K562 (cell line): ENCODE results near the gene LRRC26. TPM values are rescaled to one million over a fixed set of nuclear protein-coding genes. Genes with fewer than 3 reads are reported as not detected.

Experiments used
- ATAC-seq: fragments of 200-7000 bp; cut with Tn5 transposase; 3 replicates; pipeline ENCODE4 v1.9.1; 2020; ENCODE audit warnings: moderate library complexity
- BruUV-seq: library from RNA; stranded (reverse); fragments of 400-500 nt; replicated peaks from 2 replicates; lab custom pipeline; 2021; lab: Mats Ljungman, UMichigan
- CTCF ChIA-PET: fragments of 300-600 bp; formaldehyde crosslinking; extraction: SDS; loops from one replicate; lab custom pipeline; 2021; ENCODE audit warnings: low intra/inter-chr PET ratio; lab: Yijun Ruan, JAX
- POLR2A ChIA-PET: fragments of 300-600, 350-650 bp; sonication (Branson Sonifier 250); formaldehyde crosslinking; extraction: SDS; loops from one replicate; lab custom pipeline; 2021; ENCODE audit warnings: antibody characterized with exemption, inconsistent platforms; lab: Yijun Ruan, JAX
- DNase-seq, 4 experiments: peaks; one replicate each; pipeline versions ENCODE4 v3.0.0 to v3.0.0-alpha.2; 2011 to 2018; ENCODE audit warnings: low spot score in 3 of 4, mixed read lengths in 3 of 4; ENCODE audit errors: extremely low read depth in 1 of 4
- FAIRE-seq: peaks from 2 replicates; lab custom pipeline; 2011; peaks lifted over from hg19 to GRCh38; lab: Jason Lieb, UNC
- H2AFZ ChIP-seq: 2 replicates; pipeline ENCODE4 v1.6.0; 2011; ENCODE audit warnings: low read depth, low read length, control low read depth, inconsistent platforms
- H3K27ac ChIP-seq: fragments of 200-600 bp; 3 replicates; pipeline ENCODE4 v1.8.0; 2011; ENCODE audit warnings: low read depth, mild to moderate bottlenecking, control low read depth, inconsistent platforms, low read length, moderate library complexity, mixed read lengths; ENCODE audit errors: extremely low read depth
- H3K27me3 ChIP-seq, 2 experiments: fragments of 300-600 bp in 1 of 2; 2 replicates in 1 of 2; 3 replicates in 1 of 2; pipeline versions ENCODE4 v1.6.0 to v1.8.0; 2011; ENCODE audit warnings: inconsistent platforms in 2 of 2, low read length in 2 of 2, mild to moderate bottlenecking in 1 of 2, mixed read lengths in 1 of 2, moderate library complexity in 1 of 2; ENCODE audit not compliant: control insufficient read depth in 2 of 2, insufficient read depth in 2 of 2
- H3K36me3 ChIP-seq: fragments of 300-600 bp; 3 replicates; pipeline ENCODE4 v1.8.0; 2011; ENCODE audit warnings: mild to moderate bottlenecking, low read length, inconsistent platforms; ENCODE audit not compliant: control insufficient read depth, insufficient read depth
- H3K4me1 ChIP-seq, 2 experiments: fragments of 200-600 bp in 1 of 2; replicated peaks in 1 of 2; 2 replicates in 1 of 2; 3 replicates in 1 of 2; pipeline versions ENCODE4 v1.5.1 to v1.8.0; 2011; ENCODE audit warnings: inconsistent platforms in 2 of 2, low read length in 2 of 2, mild to moderate bottlenecking in 1 of 2, mixed read lengths in 1 of 2, moderate library complexity in 1 of 2; ENCODE audit not compliant: control insufficient read depth in 2 of 2, insufficient read depth in 2 of 2
- H3K4me2 ChIP-seq: 2 replicates; pipeline ENCODE4 v1.6.1; 2011; ENCODE audit warnings: low read length, control low read depth, inconsistent platforms, mixed read lengths; ENCODE audit not compliant: insufficient read depth
- H3K4me3 ChIP-seq: fragments of 200-600 bp; sonication (generic), shearing (Covaris generic); 2 replicates; pipeline ENCODE4 v1.5.1; 2016; ENCODE audit warnings: control low read depth, inconsistent platforms
- H3K79me2 ChIP-seq: fragments of 200-600 bp; 3 replicates; pipeline ENCODE4 v1.8.0; 2011; ENCODE audit warnings: low read length, inconsistent platforms; ENCODE audit not compliant: control insufficient read depth, insufficient read depth
- H3K9ac ChIP-seq, 2 experiments: 2 replicates each; pipeline versions ENCODE4 v1.6.0 to v1.6.1; 2011; ENCODE audit warnings: low read depth in 2 of 2, low read length in 2 of 2, control low read depth in 1 of 2, inconsistent platforms in 1 of 2, mild to moderate bottlenecking in 1 of 2, mixed read lengths in 1 of 2; ENCODE audit not compliant: insufficient read depth in 1 of 2
- H3K9me1 ChIP-seq: one replicate; pipeline ENCODE4 v1.6.0; 2011; ENCODE audit warnings: inconsistent platforms, mild to moderate bottlenecking, low read length, moderate library complexity; ENCODE audit not compliant: control insufficient read depth, insufficient read depth
- H3K9me3 ChIP-seq: replicated peaks from 2 replicates; pipeline ENCODE4 v1.5.1; 2011; ENCODE audit warnings: low read depth, low read length, inconsistent platforms; ENCODE audit not compliant: control insufficient read depth, insufficient read depth
- H4K20me1 ChIP-seq: replicated peaks from 2 replicates; pipeline ENCODE4 v1.6.1; 2011; ENCODE audit warnings: low read length, inconsistent platforms, mixed read lengths; ENCODE audit not compliant: control insufficient read depth, insufficient read depth
- ATF2 ChIP-seq: sonication (generic); formaldehyde crosslinking; IDR thresholded peaks from 2 replicates; pipeline ENCODE4 v1.8.1; 2022; ENCODE audit warnings: missing genetic modification reagents
- CBFA2T2 ChIP-seq: fragments of 450-650 bp; conservative IDR thresholded peaks from 2 replicates; pipeline ENCODE4 v1.6.1; 2017; ENCODE audit warnings: mild to moderate bottlenecking
- CBFA2T3 ChIP-seq: fragments of 450-650 bp; IDR thresholded peaks from 2 replicates; pipeline ENCODE4 v1.6.1; 2017
- CBX1 ChIP-seq: sonication (generic); IDR thresholded peaks from 2 replicates; pipeline ENCODE4 v1.6.1; 2016; ENCODE audit warnings: antibody characterized with exemption, low read depth, mild to moderate bottlenecking
- CCAR2 ChIP-seq: fragments of 200-400 bp; formaldehyde crosslinking; IDR thresholded peaks from 2 replicates; pipeline ENCODE4 v1.6.1; 2017; ENCODE audit warnings: mild to moderate bottlenecking, low read depth, low read length
- E2F5 ChIP-seq: sonication (generic); formaldehyde crosslinking; IDR thresholded peaks from 2 replicates; pipeline ENCODE4 v1.8.0; 2022; ENCODE audit warnings: mild to moderate bottlenecking, missing genetic modification reagents
- ELK1 ChIP-seq: sonication (generic); formaldehyde crosslinking; IDR thresholded peaks from 2 replicates; pipeline ENCODE4 v1.8.1; 2022; ENCODE audit warnings: missing genetic modification reagents
- ETV1 ChIP-seq: fragments of 450-650 bp; conservative IDR thresholded peaks from 2 replicates; pipeline ENCODE4 v1.6.1; 2016; ENCODE audit warnings: missing genetic modification characterization, control low read depth, low read depth, missing compliant biosample characterization
- GABPB2 ChIP-seq: fragments of 250-450 bp; sonication (Bioruptor Pico); conservative IDR thresholded peaks from 2 replicates; pipeline ENCODE4 v1.5.1; 2021; ENCODE audit warnings: mild to moderate bottlenecking
- HMG20B ChIP-seq: fragments of 250-450 bp; sonication (Bioruptor Pico); IDR thresholded peaks from 2 replicates; pipeline ENCODE4 v1.5.0; 2021; ENCODE audit warnings: mild to moderate bottlenecking
- HNRNPUL1 ChIP-seq: fragments of 200-400 bp; formaldehyde crosslinking; IDR thresholded peaks from 2 replicates; pipeline ENCODE4 v1.6.1; 2017; ENCODE audit warnings: low read length
- NR2C1 ChIP-seq, 2 experiments: fragments of 450-650 bp; IDR thresholded peaks; 2 replicates each; pipeline ENCODE4 v1.6.1; 2017; ENCODE audit warnings: mild to moderate bottlenecking in 2 of 2, antibody characterized with exemption in 1 of 2, inconsistent platforms in 1 of 2, missing compliant biosample characterization in 1 of 2, missing genetic modification characterization in 1 of 2
- NR2C2 ChIP-seq, 2 experiments: fragments of 200-800 bp in 1 of 2; sonication (Bioruptor generic) in 1 of 2; sonication (generic) in 1 of 2; formaldehyde crosslinking in 1 of 2; IDR thresholded peaks; 2 replicates each; pipeline versions ENCODE4 v1.6.1 to v1.8.0; 2016 to 2022; ENCODE audit warnings: mild to moderate bottlenecking in 1 of 2, missing compliant biosample characterization in 1 of 2, missing genetic modification characterization in 1 of 2, missing genetic modification reagents in 1 of 2
- TAL1 ChIP-seq: fragments of 450-650 bp; IDR thresholded peaks from 2 replicates; pipeline ENCODE4 v1.6.1; 2016; ENCODE audit warnings: mild to moderate bottlenecking
- TEAD4 ChIP-seq, 2 experiments: sonication (generic) in 1 of 2; formaldehyde crosslinking in 1 of 2; IDR thresholded peaks; 2 replicates each; pipeline versions ENCODE4 v1.6.1 to v1.8.0; 2012 to 2022; ENCODE audit warnings: borderline replicate concordance in 1 of 2, inconsistent platforms in 1 of 2, low read length in 1 of 2, mild to moderate bottlenecking in 1 of 2, missing genetic modification reagents in 1 of 2
- TFE3 ChIP-seq: fragments of 450-650 bp; formaldehyde crosslinking; IDR thresholded peaks from 2 replicates; pipeline ENCODE4 v1.4.0; 2020; ENCODE audit warnings: mild to moderate bottlenecking, mixed read lengths
- ZNF384 ChIP-seq: IDR thresholded peaks from 2 replicates; pipeline ENCODE4 v1.6.1; 2012; ENCODE audit warnings: low read depth, low read length, improper control_type of control experiment
- ZNF785 ChIP-seq: fragments of 250-450 bp; sonication (Bioruptor Pico); IDR thresholded peaks from 2 replicates; pipeline ENCODE4 v1.4.0; 2020; ENCODE audit warnings: mild to moderate bottlenecking
- WGBS: fragments of 100-300 bp; shearing (Covaris generic); methylation state at CpG from one replicate; pipeline ENCODE4 v1.1.6; 2016; ENCODE audit warnings: low coverage, mixed read lengths; ENCODE audit not compliant: insufficient coverage; ENCODE audit errors: missing lambda C conversion rate; 5-methylcytosine and 5-hydroxymethylcytosine counted together
- in situ Hi-C: fragments of 300-500 bp; cut with MboI; formaldehyde crosslinking; loops from 4 replicates; pipeline ENCODE4 v1.15.0; 2018; ENCODE audit warnings: inconsistent platforms, mixed read lengths
- intact Hi-C: fragments of 100-400 bp; cut with micrococcal nuclease; formaldehyde crosslinking; loops from 2 replicates; pipeline ENCODE4 v1.14.2; 2022
- polyA plus RNA-seq, 8 experiments: library from polyadenylated mRNA; depleted of rRNA in 4 of 8; stranded (reverse) in 5 of 8; unstranded in 3 of 8; fragments of >200 nt; fragmentation: Nextera tagmentation in 2 of 8; fragmentation: Illumina TruSeq in 1 of 8; extraction: Ambion mirVana in 2 of 8; extraction: Trizol in 1 of 8; gene quantifications; 2 replicates each; pipeline versions ENCODE4 v1.2.1 to v1.2.3, GENCODE V29; 2011 to 2014; ENCODE audit warnings: inconsistent platforms in 1 of 8, missing spikeins in 1 of 8
- total RNA-seq, 7 experiments: library from RNA; depleted of rRNA in 6 of 7; stranded (reverse); fragments of >200 nt in 6 of 7; fragmentation: Illumina TruSeq in 2 of 7; extraction: Trizol in 2 of 7; gene quantifications; 2 replicates each; pipeline versions ENCODE4 v1.2.1 to v1.2.3, GENCODE V29; 2011 to 2021; ENCODE audit warnings: low replicate concordance in 1 of 7

Gene LRRC26
- total and polyA plus RNA-seq, 9 of the 15 experiments (the other 6 are each of a cell fraction or from before 2014, with no cell fraction given), result not detected

GRCh38 chr9:137206602-137207001, 36.8 kb upstream of the LRRC26 start:
- Histone ChIP-seq H3K4me2 (peak overlapping the region; percentile 95), H3K4me1 (peaks cover 25 to 52% of the 10 kb centered on the region in 2 experiments), H3K9ac (peak overlapping the region; percentile 92 to 98), H3K4me3 (peak overlapping the region; percentile 99), H3K79me2 (peaks cover 52% of the 10 kb centered on the region), H3K36me3 (peaks cover 46% of the 10 kb centered on the region; the same call in 2 of the 3 replicates), H3K27ac (peak overlapping the region; percentile 88), H4K20me1 (peaks cover 3% of the 10 kb centered on the region), H3K9me3 (no peaks in the 10 kb centered on the region), H3K9me1 (peaks cover 3% of the 10 kb centered on the region), H2AFZ (no peak overlapping the region), H3K27me3 (no peaks in the 10 kb centered on the region)
- no peak for ATAC-seq
- POLR2A ChIA-PET, result interaction anchor here (0.5 to 1.3 kb wide), 4 partner anchors 9 to 101 kb away, joined by 3 to 5 read pairs (median 4); no protein-coding TSS in a partner anchor
- TF ChIP-seq TFE3 (CRISPR knock-in tag) (no peak), ZNF785 (no peak), CBFA2T3 (peak; percentile 72), GABPB2 (CRISPR knock-in tag) (no peak), NR2C2 (CRISPR knock-in tag; IDR thresholded peaks at IDR 0.05) (no peak), NR2C2 (tag; IDR thresholded peaks at IDR 0.05) (no peak), HMG20B (CRISPR knock-in tag) (no peak), E2F5 (CRISPR knock-in tag) (no peak), CBFA2T2 (peak; percentile 44), ETV1 (tag) (no peak), HNRNPUL1 (no peak), ZNF384 (no peak), ATF2 (CRISPR knock-in tag) (no peak), NR2C1 (IDR thresholded peaks at IDR 0.05) (no peak), NR2C1 (tag; IDR thresholded peaks at IDR 0.05) (no peak), ELK1 (CRISPR knock-in tag) (no peak), CBX1 (no peak), CCAR2 (no peak), TEAD4 (IDR thresholded peaks at IDR 0.05; ENCODE audit: low read length) (peak; percentile 47), TEAD4 (CRISPR knock-in tag; IDR thresholded peaks at IDR 0.05; ENCODE audit: borderline replicate concordance) (no peak), TAL1 (peak; percentile 27; the same call in 1 of the 2 replicates)
- WGBS, result 18% methylated on average over 6 of the region's 7 CpGs
- peak in 2 of 4 experiments; percentile 38 to 49 for DNase-seq
- no peak for FAIRE-seq
- in situ Hi-C loops (no loop called here), intact Hi-C loops (no loop called here)
- no TSS peak for BruUV-seq
- CTCF ChIA-PET, result no interaction called here
